ENCODE data around the gene PKP1.

Gene PKP1

DNA sequence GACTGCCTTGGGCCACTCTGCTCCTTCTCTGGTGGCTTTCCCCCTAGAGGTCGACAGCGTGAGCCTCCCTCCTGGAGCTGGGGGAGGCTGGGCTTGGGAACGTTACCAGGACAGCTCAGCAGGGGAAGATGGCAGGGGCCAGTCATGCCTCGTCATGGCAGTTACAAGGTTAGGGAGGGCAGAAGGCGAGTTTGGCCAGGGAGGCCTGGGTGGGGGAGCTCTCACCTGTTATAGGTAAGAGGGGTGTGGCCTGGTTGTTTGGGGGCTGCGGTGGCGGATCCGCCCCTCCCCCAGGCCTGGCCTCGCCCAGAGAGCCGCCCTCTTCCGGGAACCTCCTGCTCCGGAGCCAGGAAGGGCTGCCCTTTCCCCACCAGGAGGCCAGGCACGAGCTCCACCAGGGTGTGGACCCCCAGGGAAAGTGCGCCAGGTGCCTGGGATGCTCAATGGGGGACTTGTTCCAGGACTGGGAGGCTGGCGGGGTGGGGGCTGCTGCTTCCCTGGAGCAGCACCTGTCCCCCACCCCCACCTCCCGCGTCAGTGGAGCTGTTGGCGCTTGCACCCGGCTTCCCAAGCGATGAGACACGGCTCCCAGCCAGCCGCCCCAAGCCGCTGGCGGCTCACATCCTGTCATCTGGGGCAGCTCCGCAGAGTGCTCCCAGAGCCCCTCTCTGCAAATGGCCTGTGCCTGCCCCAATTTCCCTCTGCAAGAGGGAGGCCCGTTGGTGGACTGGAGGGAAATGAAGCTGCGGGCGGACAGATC, 23.6 kb upstream of the PKP1 start:
- Histone ChIP-seq H3F3A (ENCODE audit: insufficient read depth, low read length) (no peaks in the 10 kb centered on the region), H3K27ac (ENCODE audit: low read length) (no peak overlapping the region), H3K79me2 (ENCODE audit: low read length) (no peaks in the 10 kb centered on the region), H3K4me2 (ENCODE audit: low read depth, low read length) (peak overlapping the region; percentile 9), H3K9ac (ENCODE audit: low read length) (no peak overlapping the region), H3K9me3 (replicated peaks; ENCODE audit: insufficient read depth, low read length) (no peaks in the 10 kb centered on the region), H3K4me1 (ENCODE audit: low read length) (no peaks in the 10 kb centered on the region), H3K9me2 (replicated peaks; ENCODE audit: insufficient read depth, low read length) (no peaks in the 10 kb centered on the region), H3K27me3 (replicated peaks; ENCODE audit: insufficient read depth, low read length) (peaks cover 7% of the 10 kb centered on the region), H3K4me3 (ENCODE audit: low read length) (no peak overlapping the region), H2AFZ (ENCODE audit: low read length) (0 out of 2 replicates have a peak overlapping the region, but pooled peaks have one; percentile 14), H4K20me1 (ENCODE audit: insufficient read depth, low read length) (no peaks in the 10 kb centered on the region), H3K36me3 (replicated peaks; ENCODE audit: insufficient read depth, low read length) (no peaks in the 10 kb centered on the region)
- TF ChIP-seq EZH2 (optimal IDR thresholded peaks at IDR 0.05; ENCODE audit: low read depth, low read length) (no peak), EZH2phosphoT487 (IDR thresholded peaks at IDR 0.05; ENCODE audit: low read length) (no peak)
- TF ChIP-seq, protein P1, sequence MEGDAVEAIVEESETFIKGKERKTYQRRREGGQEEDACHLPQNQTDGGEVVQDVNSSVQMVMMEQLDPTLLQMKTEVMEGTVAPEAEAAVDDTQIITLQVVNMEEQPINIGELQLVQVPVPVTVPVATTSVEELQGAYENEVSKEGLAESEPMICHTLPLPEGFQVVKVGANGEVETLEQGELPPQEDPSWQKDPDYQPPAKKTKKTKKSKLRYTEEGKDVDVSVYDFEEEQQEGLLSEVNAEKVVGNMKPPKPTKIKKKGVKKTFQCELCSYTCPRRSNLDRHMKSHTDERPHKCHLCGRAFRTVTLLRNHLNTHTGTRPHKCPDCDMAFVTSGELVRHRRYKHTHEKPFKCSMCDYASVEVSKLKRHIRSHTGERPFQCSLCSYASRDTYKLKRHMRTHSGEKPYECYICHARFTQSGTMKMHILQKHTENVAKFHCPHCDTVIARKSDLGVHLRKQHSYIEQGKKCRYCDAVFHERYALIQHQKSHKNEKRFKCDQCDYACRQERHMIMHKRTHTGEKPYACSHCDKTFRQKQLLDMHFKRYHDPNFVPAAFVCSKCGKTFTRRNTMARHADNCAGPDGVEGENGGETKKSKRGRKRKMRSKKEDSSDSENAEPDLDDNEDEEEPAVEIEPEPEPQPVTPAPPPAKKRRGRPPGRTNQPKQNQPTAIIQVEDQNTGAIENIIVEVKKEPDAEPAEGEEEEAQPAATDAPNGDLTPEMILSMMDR (IDR thresholded peaks at IDR 0.05; ENCODE audit: low read length), result no peak
- no peak for DNase-seq

DNA sequence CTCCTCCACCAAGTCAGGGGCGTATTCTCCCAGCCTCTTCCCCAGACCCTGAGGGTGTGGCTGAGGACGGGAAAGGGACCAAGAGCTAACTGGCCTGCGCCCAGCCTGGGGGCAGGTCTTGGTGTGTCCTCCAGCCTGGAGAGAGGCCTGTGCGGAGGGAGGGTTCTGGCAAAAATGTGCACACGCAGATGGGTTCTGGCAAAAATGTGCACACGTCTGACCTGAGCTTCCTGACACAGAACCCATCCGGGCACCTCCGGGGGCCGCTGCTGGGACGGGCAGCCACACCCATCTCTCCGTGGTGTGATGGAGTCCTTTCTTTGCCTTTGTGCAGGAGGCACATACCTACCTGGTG, 23.1 kb upstream of the PKP1 start:
- Histone ChIP-seq H3K9me2 (replicated peaks; ENCODE audit: insufficient read depth, low read length) (no peaks in the 10 kb centered on the region), H3K4me1 (ENCODE audit: low read length) (no peaks in the 10 kb centered on the region), H3K27me3 (replicated peaks; ENCODE audit: insufficient read depth, low read length) (peaks cover 3% of the 10 kb centered on the region), H3F3A (ENCODE audit: insufficient read depth, low read length) (no peaks in the 10 kb centered on the region), H4K20me1 (ENCODE audit: insufficient read depth, low read length) (no peaks in the 10 kb centered on the region), H2AFZ (ENCODE audit: low read length) (no peak overlapping the region), H3K9me3 (replicated peaks; ENCODE audit: insufficient read depth, low read length) (no peaks in the 10 kb centered on the region), H3K36me3 (replicated peaks; ENCODE audit: insufficient read depth, low read length) (no peaks in the 10 kb centered on the region), H3K4me3 (ENCODE audit: low read length) (no peak overlapping the region), H3K9ac (ENCODE audit: low read length) (no peak overlapping the region), H3K27ac (ENCODE audit: low read length) (no peak overlapping the region), H3K4me2 (ENCODE audit: low read depth, low read length) (no peak overlapping the region), H3K79me2 (ENCODE audit: low read length) (no peaks in the 10 kb centered on the region)
- DNase-seq, result no peak
- TF ChIP-seq EZH2phosphoT487 (IDR thresholded peaks at IDR 0.05; ENCODE audit: low read length), result no peak
- TF ChIP-seq, protein P1 (IDR thresholded peaks at IDR 0.05; ENCODE audit: low read length), result no peak
- TF ChIP-seq EZH2 (optimal IDR thresholded peaks at IDR 0.05; ENCODE audit: low read depth, low read length), result no peak

DNA sequence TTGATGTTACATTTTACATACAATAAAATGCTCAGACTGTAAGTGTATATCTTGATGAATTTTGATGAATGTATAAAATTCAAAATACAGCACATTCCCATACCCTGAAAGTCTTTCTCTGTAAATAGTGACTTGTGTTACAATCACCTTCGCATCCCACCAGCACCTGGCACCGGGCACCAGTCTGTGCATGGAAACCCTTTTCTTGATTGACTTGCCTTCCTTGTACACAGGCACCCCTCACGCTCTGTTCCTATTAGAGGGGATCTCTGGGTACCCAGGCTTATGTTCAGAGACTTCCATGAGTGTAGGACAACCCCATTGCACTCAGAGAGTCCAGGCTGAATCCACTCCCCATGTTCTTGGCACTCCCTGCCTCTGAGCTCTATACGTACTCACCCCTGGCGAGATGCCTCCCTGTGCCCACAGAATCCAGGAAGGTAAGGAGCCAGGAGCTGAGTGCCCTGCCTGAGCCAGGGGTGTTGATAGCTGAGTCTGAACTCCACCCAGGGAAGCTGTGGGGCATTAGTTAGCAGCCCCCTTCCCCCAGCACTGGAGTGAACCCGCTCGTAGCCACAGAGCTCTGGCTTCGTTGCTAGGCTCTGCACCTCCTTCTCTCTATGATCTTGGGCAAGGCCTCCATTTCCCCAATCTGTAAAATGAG, 22.5 kb upstream of the PKP1 start:
- H3K27me3 ChIP-seq (replicated peaks; ENCODE audit: insufficient read depth, low read length), result peaks cover 4% of the 10 kb centered on the region

More for the DNA sequence above, 22.5 kb upstream of the PKP1 start:
- H3K4me2 ChIP-seq (ENCODE audit: low read depth, low read length), result no peak overlapping the region
- H2AFZ ChIP-seq (ENCODE audit: low read length), result no peak overlapping the region
- H3K9ac ChIP-seq (ENCODE audit: low read length), result no peak overlapping the region
- H3K4me3 ChIP-seq (ENCODE audit: low read length), result no peak overlapping the region
- H3K9me2 ChIP-seq (replicated peaks; ENCODE audit: insufficient read depth, low read length), result no peaks in the 10 kb centered on the region
- H3K36me3 ChIP-seq (replicated peaks; ENCODE audit: insufficient read depth, low read length), result no peaks in the 10 kb centered on the region
- no peaks in the 10 kb centered on the region for H4K20me1 ChIP-seq (ENCODE audit: insufficient read depth, low read length)
- no peaks in the 10 kb centered on the region for H3K4me1 ChIP-seq (ENCODE audit: low read length)
- H3K79me2 ChIP-seq (ENCODE audit: low read length), result no peaks in the 10 kb centered on the region
- DNase-seq, result no peak
- no peaks in the 10 kb centered on the region for H3F3A ChIP-seq (ENCODE audit: insufficient read depth, low read length)
- H3K27ac ChIP-seq (ENCODE audit: low read length), result no peak overlapping the region
- H3K9me3 ChIP-seq (replicated peaks; ENCODE audit: insufficient read depth, low read length), result no peaks in the 10 kb centered on the region
- TF ChIP-seq EZH2phosphoT487 (IDR thresholded peaks at IDR 0.05; ENCODE audit: low read length) (no peak), EZH2 (optimal IDR thresholded peaks at IDR 0.05; ENCODE audit: low read depth, low read length) (no peak)
- TF ChIP-seq, protein P1 (IDR thresholded peaks at IDR 0.05; ENCODE audit: low read length), result no peak

Measured in MM.1S (cell line).